Measurements from ENCODE around the gene EPB41L2. TPM values are rescaled to one million over a fixed set of nuclear protein-coding genes. Genes with fewer than 3 reads are reported as not detected.

EPB41L2 gene
- total RNA-seq, 1 experiment from 2014 or later: 74.8 TPM

- ATAC-seq (no peak), DNase-seq (ENCODE audit: low read depth, low spot score) (no peak)
- Histone ChIP-seq H3K4me3 (replicated peaks in 1 of 2; ENCODE audit: low read depth in 1 of 2, low read length in 2 of 2) (no peak overlapping the region), H3K9me2 (ENCODE audit: insufficient read depth) (no peaks in the 10 kb centered on the region), H3K4me2 (ENCODE audit: low read length) (peak overlapping the region; percentile 50), H3K36me3 (ENCODE audit: control insufficient read depth in 1 of 2, insufficient read depth in 2 of 2, low read length in 2 of 2) (no peaks in the 10 kb centered on the region), H3K27ac (ENCODE audit: low read depth, low read length) (no peak overlapping the region), H3K79me2 (ENCODE audit: insufficient read depth, low read length) (peaks cover 17% of the 10 kb centered on the region), H4K20me1 (ENCODE audit: insufficient read depth) (no peaks in the 10 kb centered on the region), H3K9me3 (ENCODE audit: control insufficient read depth in 1 of 2, insufficient read depth in 1 of 2, low read depth in 1 of 2, low read length in 2 of 2) (no peaks in the 10 kb centered on the region), H2AFZ (ENCODE audit: low read depth, low read length, poor library complexity, severe bottlenecking) (peak overlapping the region; percentile 88), H3K27me3 (ENCODE audit: insufficient read depth, low read length) (no peaks in the 10 kb centered on the region), H3K9ac (ENCODE audit: low read length) (no peak overlapping the region), H3K4me1 (ENCODE audit: control insufficient read depth in 1 of 2, insufficient read depth in 2 of 2, low read length in 2 of 2) (peaks cover 21 to 30% of the 10 kb centered on the region in 2 experiments)
- ChIA-PET POLR2A (no interaction called here), RAD21 (ENCODE audit: low non-redundant PET in 1 of 2, low total read pairs in 2 of 2, uncharacterized antibody in 2 of 2, unreplicated experiment in 2 of 2) (no interaction called here), CTCF (no interaction called here)
- TF ChIP-seq JUND (IDR thresholded peaks at IDR 0.05): peak; percentile 51
- TF ChIP-seq ZBTB33 (IDR thresholded peaks at IDR 0.05; ENCODE audit: extremely low read depth, insufficient replicate concordance, low read length): no peak
- peak; percentile 29; the same call in 1 of the 2 replicates for TF ChIP-seq SP1 (IDR thresholded peaks at IDR 0.05; ENCODE audit: low read depth)
- BruUV-seq (replicated peaks): no TSS peak
- intact Hi-C loops (cut with micrococcal nuclease): no loop called here
Measured at GRCh38 chr6:131065112-131065823, 2.2 kb upstream of the EPB41L2 start.

GRCh38 chr6:131063764-131064272 is 773 bp upstream of the EPB41L2 start:
- peak overlapping the region; percentile 81 for H3K9ac ChIP-seq (ENCODE audit: low read length)
- DNase-seq (ENCODE audit: low read depth, low spot score) (no peak), ATAC-seq (no peak; the same call in 1 of the 2 replicates)
- H2AFZ ChIP-seq (ENCODE audit: low read depth, low read length, poor library complexity, severe bottlenecking): peak overlapping the region; percentile 99
- peaks cover 21 to 30% of the 10 kb centered on the region in 2 experiments for H3K4me1 ChIP-seq (ENCODE audit: control insufficient read depth in 1 of 2, insufficient read depth in 2 of 2, low read length in 2 of 2)
- H3K4me2 ChIP-seq (ENCODE audit: low read length): peak overlapping the region; percentile 98
- H3K9me2 ChIP-seq (ENCODE audit: insufficient read depth): no peaks in the 10 kb centered on the region
- ChIA-PET POLR2A (no interaction called here), CTCF (no interaction called here), RAD21 (ENCODE audit: low non-redundant PET in 1 of 2, low total read pairs in 2 of 2, uncharacterized antibody in 2 of 2, unreplicated experiment in 2 of 2) (no interaction called here)
- no TSS peak for BruUV-seq (replicated peaks)
- no peaks in the 10 kb centered on the region for H4K20me1 ChIP-seq (ENCODE audit: insufficient read depth)
- no peaks in the 10 kb centered on the region for H3K27me3 ChIP-seq (ENCODE audit: insufficient read depth, low read length)
- intact Hi-C loops (cut with micrococcal nuclease): no loop called here
- peaks cover 32% of the 10 kb centered on the region for H3K79me2 ChIP-seq (ENCODE audit: insufficient read depth, low read length)
- no peaks in the 10 kb centered on the region for H3K9me3 ChIP-seq (ENCODE audit: control insufficient read depth in 1 of 2, insufficient read depth in 1 of 2, low read depth in 1 of 2, low read length in 2 of 2)
- H3K36me3 ChIP-seq (ENCODE audit: control insufficient read depth in 1 of 2, insufficient read depth in 2 of 2, low read length in 2 of 2): no peaks in the 10 kb centered on the region
- no peak for TF ChIP-seq MAX (IDR thresholded peaks at IDR 0.05)
- peak; percentile 22; the same call in 1 of the 2 replicates for TF ChIP-seq SP1 (IDR thresholded peaks at IDR 0.05; ENCODE audit: low read depth)
- no peak for TF ChIP-seq CBX3 (IDR thresholded peaks at IDR 0.05; ENCODE audit: low read depth)
- no peak for TF ChIP-seq EGR1 (IDR thresholded peaks at IDR 0.05; ENCODE audit: low read depth)
- TF ChIP-seq ZNF274 (IDR thresholded peaks at IDR 0.05; ENCODE audit: low read depth, low read length): no peak
- TF ChIP-seq EZH2 (IDR thresholded peaks at IDR 0.05): no peak
- no peak for TF ChIP-seq EZH2phosphoT487 (IDR thresholded peaks at IDR 0.05; ENCODE audit: borderline replicate concordance)
- no peak for TF ChIP-seq POLR2AphosphoS5 (IDR thresholded peaks at IDR 0.05; ENCODE audit: low read depth, low read length)
- no peak for TF ChIP-seq CTCF (IDR thresholded peaks at IDR 0.05 in 2 of 3, conservative IDR thresholded peaks at IDR 0.05 in 1 of 3; ENCODE audit: borderline replicate concordance in 1 of 3, insufficient read depth in 1 of 3, low read depth in 2 of 3, low read length in 2 of 3)
- no peak for TF ChIP-seq YY1 (IDR thresholded peaks at IDR 0.05; ENCODE audit: extremely low read depth, insufficient replicate concordance, low read depth, low read length)
- TF ChIP-seq CEBPB (IDR thresholded peaks at IDR 0.05; ENCODE audit: low read depth): no peak
- TF ChIP-seq TCF7L2 (IDR thresholded peaks at IDR 0.05; ENCODE audit: borderline replicate concordance, extremely low read depth, insufficient read depth, insufficient read length): no peak
- no peak for TF ChIP-seq FOSL1 (IDR thresholded peaks at IDR 0.05; ENCODE audit: low read depth)
- TF ChIP-seq JUND (IDR thresholded peaks at IDR 0.05): 0 out of 2 replicates have a peak, but pooled peaks have one; percentile 4
- H3K4me3 ChIP-seq (replicated peaks in 1 of 2; ENCODE audit: low read depth in 1 of 2, low read length in 2 of 2): peak overlapping the region; percentile 36 to 83
- H3K27ac ChIP-seq (ENCODE audit: low read depth, low read length): peak overlapping the region; percentile 64
